OCI-LY1 (cell line): ENCODE measurements around the gene SDK1.

ENCODE experiments used
- H2AFZ ChIP-seq: fragments of 200-600 bp; sonication (generic), shearing (Covaris generic); 2 replicates; pipeline ENCODE4 v1.6.0; 2014; ENCODE audit warnings: antibody characterized with exemption, mild to moderate bottlenecking, low read length
- H3F3A ChIP-seq: fragments of 200-600 bp; sonication (generic), shearing (Covaris generic); 2 replicates; pipeline ENCODE4 v1.6.0; 2014; ENCODE audit warnings: mild to moderate bottlenecking, antibody characterized with exemption, low read length, moderate library complexity; ENCODE audit not compliant: insufficient read depth
- H3K27ac ChIP-seq: fragments of 200-600 bp; sonication (generic); 2 replicates; pipeline ENCODE4 v1.5.1; 2014; ENCODE audit warnings: low read length, mixed run types, mild to moderate bottlenecking, low read depth; ENCODE audit not compliant: poor library complexity, severe bottlenecking
- H3K27me3 ChIP-seq: fragments of 200-600 bp; sonication (generic); 2 replicates; pipeline ENCODE4 v1.6.0; 2014; ENCODE audit warnings: antibody characterized with exemption, mild to moderate bottlenecking, low read length, moderate library complexity; ENCODE audit not compliant: insufficient read depth
- H3K36me3 ChIP-seq: fragments of 200-600 bp; sonication (generic); 2 replicates; pipeline ENCODE4 v1.6.1; 2014; ENCODE audit warnings: mild to moderate bottlenecking, antibody characterized with exemption, low read length, moderate library complexity, mixed read lengths; ENCODE audit not compliant: insufficient read depth
- H3K4me1 ChIP-seq: fragments of 200-600 bp; sonication (generic); 2 replicates; pipeline ENCODE4 v1.5.1; 2014; ENCODE audit warnings: mild to moderate bottlenecking, low read length, moderate library complexity; ENCODE audit not compliant: insufficient read depth, severe bottlenecking
- H3K4me2 ChIP-seq: fragments of 200-600 bp; sonication (generic), shearing (Covaris generic); 2 replicates; pipeline ENCODE4 v1.6.1; 2014; ENCODE audit warnings: low read length
- H3K4me3 ChIP-seq: fragments of 200-600 bp; sonication (generic); 2 replicates; pipeline ENCODE4 v1.5.1; 2014; ENCODE audit warnings: low read length, low read depth, mild to moderate bottlenecking, mixed read lengths; ENCODE audit not compliant: poor library complexity, severe bottlenecking
- H3K79me2 ChIP-seq: fragments of 200-600 bp; shearing (Covaris generic); 2 replicates; pipeline ENCODE4 v1.6.1; 2016; ENCODE audit warnings: mixed run types, low read length, mixed read lengths; ENCODE audit not compliant: insufficient read depth
- H3K9ac ChIP-seq: fragments of 200-600 bp; sonication (generic), shearing (Covaris generic); 2 replicates; pipeline ENCODE4 v1.6.1; 2014; ENCODE audit warnings: mild to moderate bottlenecking, low read length, mixed read lengths
- H3K9me2 ChIP-seq: fragments of 200-600 bp; sonication (generic), shearing (Covaris generic); 2 replicates; pipeline ENCODE4 v1.6.1; 2014; ENCODE audit warnings: low read depth, mild to moderate bottlenecking, low read length, mixed read lengths
- H3K9me3 ChIP-seq: fragments of 200-600 bp; shearing (Covaris generic); 2 replicates; pipeline ENCODE4 v1.6.1; 2014; ENCODE audit warnings: low read length, mixed read lengths
- H4K20me1 ChIP-seq: fragments of 200-600 bp; sonication (generic), shearing (Covaris generic); 2 replicates; pipeline ENCODE4 v1.6.0; 2016; ENCODE audit warnings: mild to moderate bottlenecking, low read length; ENCODE audit not compliant: insufficient read depth
- EZH2 ChIP-seq: fragments of 200-600 bp; sonication (generic), shearing (Covaris generic); IDR thresholded peaks from 2 replicates; pipeline ENCODE4 v1.8.0; 2017; ENCODE audit warnings: borderline replicate concordance, mixed run types, mild to moderate bottlenecking, antibody characterized with exemption, low read length, moderate library complexity, mixed read lengths
- TF ChIP-seq, protein P1 (sequence below): fragments of 200-600 bp; sonication (generic), shearing (Covaris generic); IDR thresholded peaks from 2 replicates; pipeline ENCODE4 v1.5.1; 2017; ENCODE audit warnings: mild to moderate bottlenecking, antibody characterized with exemption, low read length, moderate library complexity, mixed read lengths

The SDK1 gene

DNA sequence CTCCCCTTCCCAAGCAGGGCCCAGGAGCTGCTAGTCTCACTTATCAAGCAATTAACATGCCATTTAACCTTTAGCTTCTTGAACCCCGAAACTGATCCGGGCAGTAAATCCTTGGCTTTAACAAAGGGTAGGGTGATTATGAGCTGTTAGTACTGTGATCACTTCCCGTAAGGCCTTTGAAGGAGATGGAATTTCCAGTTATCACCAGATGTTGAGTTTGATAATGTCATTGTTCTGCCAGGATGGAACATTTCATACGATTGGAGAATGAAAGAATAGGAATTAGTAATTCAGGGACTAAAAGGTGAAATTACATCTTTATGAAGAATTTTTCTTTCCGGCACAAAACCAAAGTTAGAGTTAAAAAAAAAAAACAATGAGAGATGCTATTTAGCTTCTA is 810.1 kb downstream of the SDK1 start:
- Histone ChIP-seq H2AFZ (no peak overlapping the region), H3K4me3 (no peak overlapping the region)

DNA sequence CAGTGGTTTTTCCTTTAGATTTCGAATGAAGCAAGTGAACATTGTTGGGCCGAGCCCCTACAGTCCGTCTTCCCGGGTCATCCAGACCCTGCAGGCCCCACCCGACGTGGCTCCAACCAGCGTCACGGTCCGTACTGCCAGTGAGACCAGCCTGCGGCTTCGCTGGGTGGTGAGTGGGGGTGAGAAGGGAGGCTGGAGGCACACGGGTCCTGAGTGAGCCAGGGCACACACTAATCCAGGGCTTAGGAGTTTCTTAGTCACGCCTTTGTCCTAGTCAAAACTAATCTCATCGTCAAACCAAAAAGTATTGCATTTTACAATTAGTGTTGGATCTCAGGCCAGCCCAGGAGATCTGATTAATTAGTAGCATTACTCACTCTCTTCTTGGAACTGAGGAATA is 812.2 kb downstream of the SDK1 start:
- H3K4me1 ChIP-seq: no peaks in the 10 kb centered on the region
- H3F3A ChIP-seq: no peaks in the 10 kb centered on the region
- peaks cover 24% of the 10 kb centered on the region for H3K36me3 ChIP-seq
- no peaks in the 10 kb centered on the region for H4K20me1 ChIP-seq
- H3K27me3 ChIP-seq: no peaks in the 10 kb centered on the region
- H3K4me3 ChIP-seq: no peak overlapping the region
- H3K4me2 ChIP-seq: no peak overlapping the region
- no peaks in the 10 kb centered on the region for H3K9me2 ChIP-seq
- no peak overlapping the region for H3K9ac ChIP-seq
- H3K27ac ChIP-seq: no peak overlapping the region
- TF ChIP-seq, protein P1, sequence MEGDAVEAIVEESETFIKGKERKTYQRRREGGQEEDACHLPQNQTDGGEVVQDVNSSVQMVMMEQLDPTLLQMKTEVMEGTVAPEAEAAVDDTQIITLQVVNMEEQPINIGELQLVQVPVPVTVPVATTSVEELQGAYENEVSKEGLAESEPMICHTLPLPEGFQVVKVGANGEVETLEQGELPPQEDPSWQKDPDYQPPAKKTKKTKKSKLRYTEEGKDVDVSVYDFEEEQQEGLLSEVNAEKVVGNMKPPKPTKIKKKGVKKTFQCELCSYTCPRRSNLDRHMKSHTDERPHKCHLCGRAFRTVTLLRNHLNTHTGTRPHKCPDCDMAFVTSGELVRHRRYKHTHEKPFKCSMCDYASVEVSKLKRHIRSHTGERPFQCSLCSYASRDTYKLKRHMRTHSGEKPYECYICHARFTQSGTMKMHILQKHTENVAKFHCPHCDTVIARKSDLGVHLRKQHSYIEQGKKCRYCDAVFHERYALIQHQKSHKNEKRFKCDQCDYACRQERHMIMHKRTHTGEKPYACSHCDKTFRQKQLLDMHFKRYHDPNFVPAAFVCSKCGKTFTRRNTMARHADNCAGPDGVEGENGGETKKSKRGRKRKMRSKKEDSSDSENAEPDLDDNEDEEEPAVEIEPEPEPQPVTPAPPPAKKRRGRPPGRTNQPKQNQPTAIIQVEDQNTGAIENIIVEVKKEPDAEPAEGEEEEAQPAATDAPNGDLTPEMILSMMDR: no peak
- TF ChIP-seq EZH2: no peak
- H2AFZ ChIP-seq: no peak overlapping the region
- H3K79me2 ChIP-seq: no peaks in the 10 kb centered on the region
- peaks cover under 1% of the 10 kb centered on the region; the same call in 1 of the 2 replicates for H3K9me3 ChIP-seq

More for the DNA sequence above, 810.1 kb downstream of the SDK1 start:
- H3F3A ChIP-seq: no peaks in the 10 kb centered on the region
- H3K9ac ChIP-seq: no peak overlapping the region
- no peaks in the 10 kb centered on the region for H3K4me1 ChIP-seq
- H4K20me1 ChIP-seq: no peaks in the 10 kb centered on the region
- H3K27ac ChIP-seq: no peak overlapping the region
- no peaks in the 10 kb centered on the region for H3K79me2 ChIP-seq
- TF ChIP-seq, protein P1: no peak
- no peak for TF ChIP-seq EZH2
- H3K36me3 ChIP-seq: peaks cover 19% of the 10 kb centered on the region
- no peaks in the 10 kb centered on the region for H3K9me3 ChIP-seq
- H3K9me2 ChIP-seq: no peaks in the 10 kb centered on the region
- H3K4me2 ChIP-seq: no peak overlapping the region
- no peaks in the 10 kb centered on the region for H3K27me3 ChIP-seq

DNA sequence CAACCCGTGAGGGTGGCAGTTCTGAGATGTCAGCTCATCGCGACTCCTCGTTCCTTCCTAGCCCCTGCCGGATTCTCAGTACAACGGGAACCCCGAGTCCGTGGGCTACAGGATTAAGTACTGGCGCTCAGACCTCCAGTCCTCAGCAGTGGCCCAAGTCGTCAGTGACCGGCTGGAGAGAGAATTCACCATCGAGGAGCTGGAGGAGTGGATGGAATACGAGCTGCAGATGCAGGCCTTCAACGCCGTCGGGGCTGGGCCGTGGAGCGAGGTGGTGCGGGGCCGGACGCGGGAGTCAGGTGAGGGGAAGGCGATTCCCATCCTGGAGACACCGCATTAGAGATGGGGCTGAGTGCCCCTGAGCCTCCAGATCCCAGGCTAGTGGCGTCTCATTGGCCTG is 812.9 kb downstream of the SDK1 start:
- peaks cover 5% of the 10 kb centered on the region; the same call in 1 of the 2 replicates for H3K9me3 ChIP-seq
- no peaks in the 10 kb centered on the region for H3K79me2 ChIP-seq
- no peak overlapping the region for H3K27ac ChIP-seq
- H3K9ac ChIP-seq: no peak overlapping the region
- no peak overlapping the region for H2AFZ ChIP-seq
- no peaks in the 10 kb centered on the region for H4K20me1 ChIP-seq
- H3K27me3 ChIP-seq: no peaks in the 10 kb centered on the region
- peaks cover 24% of the 10 kb centered on the region for H3K36me3 ChIP-seq
- H3K4me2 ChIP-seq: no peak overlapping the region
- no peaks in the 10 kb centered on the region for H3K9me2 ChIP-seq
- H3K4me3 ChIP-seq: no peak overlapping the region
- no peaks in the 10 kb centered on the region for H3F3A ChIP-seq
- TF ChIP-seq, protein P1: no peak
- TF ChIP-seq EZH2: no peak
- no peaks in the 10 kb centered on the region for H3K4me1 ChIP-seq
